Upper lobe of left lung (tissue), 4 donors: ENCODE measurements around the gene P3H2.

Experiments
- CTCF ChIP-seq, 6 experiments: fragments of 450-650 bp in 4 of 6; fragments of 200-600 bp in 2 of 6; sonication (generic) in 2 of 6; IDR thresholded peaks; one replicate each; pipeline ENCODE4 v1.5.1; 2016 to 2019; ENCODE audit warnings: antibody characterized with exemption in 6 of 6
- POLR2A ChIP-seq, 4 donors: fragments of 450-650 bp; IDR thresholded peaks; one replicate each; pipeline ENCODE4 v1.5.1; 2016 to 2017; ENCODE audit warnings: antibody characterized with exemption in 4 of 4, mild to moderate bottlenecking in 2 of 4
- POLR2AphosphoS5 ChIP-seq, 2 donors: sonication (generic); formaldehyde crosslinking; IDR thresholded peaks; one replicate each; pipeline ENCODE4 v1.5.1; 2017; ENCODE audit warnings: antibody characterized with exemption in 2 of 2

- TF ChIP-seq POLR2AphosphoS5 (IDR thresholded peaks at IDR 0.05) (no peak), CTCF (IDR thresholded peaks at IDR 0.05) (no peak), POLR2A (IDR thresholded peaks at IDR 0.05) (no peak)
These were observed 146.3 kb downstream of the P3H2 start for GRCh38 chr3:189974359-189974758.
